ENCODE data around the gene CST11. TPM values are rescaled to one million over a fixed set of nuclear protein-coding genes. Genes with fewer than 3 reads are reported as not detected.

The CST11 gene
- total and polyA plus RNA-seq, 9 of the 15 experiments (the other 6 are each of a cell fraction or from before 2014, with no cell fraction given) = not detected

- in situ Hi-C loops (cut with MboI) = no loop called here
- 0% methylated on average over 4 of the region's 4 CpGs for WGBS (ENCODE audit: insufficient coverage, low coverage, missing lambda C conversion rate)
Measured at GRCh38 chr20:23501926-23502325, 49.2 kb upstream of the CST11 start.

GRCh38 chr20:23497536-23497935, 44.9 kb upstream of the CST11 start:
- Histone ChIP-seq H4K20me1 (replicated peaks; ENCODE audit: control insufficient read depth, insufficient read depth, low read length) (no peaks in the 10 kb centered on the region), H3K79me2 (ENCODE audit: control insufficient read depth, insufficient read depth, low read length) (no peaks in the 10 kb centered on the region), H3K4me1 (replicated peaks in 1 of 2; ENCODE audit: control insufficient read depth in 2 of 2, insufficient read depth in 2 of 2, low read length in 2 of 2) (peaks cover 0 to 7% of the 10 kb centered on the region in 2 experiments; a peak in 2 of 5 replicates), H3K4me2 (ENCODE audit: insufficient read depth, low read length) (no peak overlapping the region), H3K9me3 (replicated peaks; ENCODE audit: control insufficient read depth, insufficient read depth, low read depth, low read length) (no peaks in the 10 kb centered on the region), H3K4me3 (no peak overlapping the region), H3K27me3 (ENCODE audit: control insufficient read depth in 2 of 2, insufficient read depth in 2 of 2, low read length in 2 of 2) (peaks cover 2 to 10% of the 10 kb centered on the region in 2 experiments; a peak in 2 of 5 replicates), H2AFZ (ENCODE audit: low read depth, low read length) (no peak overlapping the region), H3K27ac (ENCODE audit: extremely low read depth, low read depth, low read length) (no peak overlapping the region), H3K36me3 (ENCODE audit: control insufficient read depth, insufficient read depth, low read length) (no peaks in the 10 kb centered on the region), H3K9ac (ENCODE audit: insufficient read depth in 1 of 2, low read depth in 2 of 2, low read length in 2 of 2) (no peak overlapping the region), H3K9me1 (ENCODE audit: control insufficient read depth, insufficient read depth, low read length) (peaks cover 3% of the 10 kb centered on the region)
- in situ Hi-C loops (cut with MboI) (no loop called here), intact Hi-C loops (cut with micrococcal nuclease) (no loop called here)
- DNase-seq (ENCODE audit: extremely low read depth in 1 of 4, low spot score in 3 of 4) (no peak), FAIRE-seq (no peak), ATAC-seq (no peak)
- no TSS peak for BruUV-seq (replicated peaks)
- CTCF ChIA-PET (ENCODE audit: low intra/inter-chr PET ratio) = no interaction called here
- WGBS (ENCODE audit: insufficient coverage, low coverage, missing lambda C conversion rate) = 0% methylated on average over 1 of the region's 1 CpG
- POLR2A ChIA-PET = no interaction called here
- no peak for TF ChIP-seq HOMEZ (CRISPR knock-in tag; IDR thresholded peaks at IDR 0.05)
- no peak for TF ChIP-seq ZNF436 (CRISPR knock-in tag; IDR thresholded peaks at IDR 0.05)
- no peak for TF ChIP-seq SRSF7 (optimal IDR thresholded peaks at IDR 0.05; ENCODE audit: low read depth, low read length)
- no peak for TF ChIP-seq ZBTB12 (CRISPR knock-in tag; IDR thresholded peaks at IDR 0.05)
- TF ChIP-seq ZNF445 (CRISPR knock-in tag; IDR thresholded peaks at IDR 0.05; ENCODE audit: low read depth) = no peak
- TF ChIP-seq CREM (IDR thresholded peaks at IDR 0.05; ENCODE audit: low read depth) = no peak
- TF ChIP-seq POLR2B (IDR thresholded peaks at IDR 0.05; ENCODE audit: low read depth, partially characterized antibody) = no peak

More at GRCh38 chr20:23501926-23502325, 49.2 kb upstream of the CST11 start:
- Histone ChIP-seq H3K9ac (ENCODE audit: insufficient read depth in 1 of 2, low read depth in 2 of 2, low read length in 2 of 2) (no peak overlapping the region), H3K9me1 (ENCODE audit: control insufficient read depth, insufficient read depth, low read length) (no peaks in the 10 kb centered on the region), H3K9me3 (replicated peaks; ENCODE audit: control insufficient read depth, insufficient read depth, low read depth, low read length) (no peaks in the 10 kb centered on the region), H2AFZ (ENCODE audit: low read depth, low read length) (no peak overlapping the region), H3K4me3 (no peak overlapping the region), H3K27ac (ENCODE audit: extremely low read depth, low read depth, low read length) (no peak overlapping the region), H3K27me3 (ENCODE audit: control insufficient read depth in 2 of 2, insufficient read depth in 2 of 2, low read length in 2 of 2) (peaks cover 2 to 14% of the 10 kb centered on the region in 2 experiments; a peak in 2 of 5 replicates), H3K4me2 (ENCODE audit: insufficient read depth, low read length) (no peak overlapping the region), H3K4me1 (replicated peaks in 1 of 2; ENCODE audit: control insufficient read depth in 2 of 2, insufficient read depth in 2 of 2, low read length in 2 of 2) (no peaks in the 10 kb centered on the region), H4K20me1 (replicated peaks; ENCODE audit: control insufficient read depth, insufficient read depth, low read length) (no peaks in the 10 kb centered on the region), H3K79me2 (ENCODE audit: control insufficient read depth, insufficient read depth, low read length) (no peaks in the 10 kb centered on the region), H3K36me3 (ENCODE audit: control insufficient read depth, insufficient read depth, low read length) (no peaks in the 10 kb centered on the region)
- DNase-seq (ENCODE audit: extremely low read depth in 1 of 4, low spot score in 3 of 4) = no peak
- ChIA-PET CTCF (ENCODE audit: low intra/inter-chr PET ratio) (no interaction called here), POLR2A (interaction anchor here (0.7 kb wide), 1 partner anchor 28 kb away, joined by 3 read pairs; no protein-coding TSS in a partner anchor)
- intact Hi-C loops (cut with micrococcal nuclease) = no loop called here
- no peak for ATAC-seq
- BruUV-seq (replicated peaks) = no TSS peak
- FAIRE-seq = no peak
- no peak for TF ChIP-seq PREB (CRISPR knock-in tag; IDR thresholded peaks at IDR 0.05)
- TF ChIP-seq RFX1 (IDR thresholded peaks at IDR 0.05) = no peak
- TF ChIP-seq BRD4 (IDR thresholded peaks at IDR 0.05) = no peak
- no peak for TF ChIP-seq CCNT2 (IDR thresholded peaks at IDR 0.05; ENCODE audit: borderline replicate concordance, extremely low read depth, insufficient read length, low read depth, low read length)
- TF ChIP-seq HDAC6 (IDR thresholded peaks at IDR 0.05; ENCODE audit: low read depth, low read length) = no peak
- no peak for TF ChIP-seq ZKSCAN8 (CRISPR knock-in tag; IDR thresholded peaks at IDR 0.05)
- no peak for TF ChIP-seq FOSL1 (tag; conservative IDR thresholded peaks at IDR 0.05)
